Skeletal muscle tissue (tissue), 4 donors: Measurements from ENCODE around the gene RBM11. TPM values are rescaled to one million over a fixed set of nuclear protein-coding genes. Genes with fewer than 3 reads are reported as not detected.

Source experiments
- H3K27ac ChIP-seq: one replicate; pipeline ENCODE4 v1.7.0; 2013; ENCODE audit warnings: mild to moderate bottlenecking, low read depth, low read length, inconsistent platforms
- H3K27me3 ChIP-seq, 3 donors: one replicate each; pipeline ENCODE4 v1.7.0; 2013; ENCODE audit warnings: low read length in 3 of 3; ENCODE audit not compliant: control insufficient read depth in 3 of 3, insufficient read depth in 3 of 3
- H3K36me3 ChIP-seq, 3 donors: one replicate each; pipeline ENCODE4 v1.7.0; 2013; ENCODE audit warnings: low read length in 3 of 3; ENCODE audit not compliant: control insufficient read depth in 3 of 3, insufficient read depth in 3 of 3
- H3K4me1 ChIP-seq, 3 donors: one replicate each; pipeline ENCODE4 v1.7.0; 2013; ENCODE audit warnings: low read length in 3 of 3, mild to moderate bottlenecking in 3 of 3; ENCODE audit not compliant: control insufficient read depth in 3 of 3, insufficient read depth in 3 of 3
- H3K4me3 ChIP-seq, 3 donors: one replicate each; pipeline ENCODE4 v1.7.0; 2013; ENCODE audit warnings: low read length in 3 of 3
- H3K9ac ChIP-seq, 3 donors: one replicate each; pipeline ENCODE4 v1.7.0; 2013; ENCODE audit warnings: low read length in 3 of 3, mild to moderate bottlenecking in 3 of 3, moderate library complexity in 2 of 3, low read depth in 1 of 3
- H3K9me3 ChIP-seq, 3 donors: one replicate each; pipeline ENCODE4 v1.7.0; 2013; ENCODE audit warnings: low read length in 3 of 3; ENCODE audit not compliant: control insufficient read depth in 3 of 3
- total RNA-seq: library from RNA; depleted of rRNA; stranded (reverse); fragments of >200 nt; gene quantifications from one replicate; pipeline ENCODE4 v1.2.3, GENCODE V29; 2014
- donor health status: Osteomylitis.

Gene RBM11
- total RNA-seq, 1 donor from 2014 or later = not detected

- H3K27ac ChIP-seq = no peak overlapping the region
- no peaks in the 10 kb centered on the region for H3K9me3 ChIP-seq
- no peaks in the 10 kb centered on the region for H3K36me3 ChIP-seq
Measured at GRCh38 chr21:14241297-14241696, 25.3 kb downstream of the RBM11 start.

GRCh38 chr21:14243461-14243860 is 27.5 kb downstream of the RBM11 start:
- H3K9ac ChIP-seq = no peak overlapping the region
- no peaks in the 10 kb centered on the region for H3K27me3 ChIP-seq
- no peaks in the 10 kb centered on the region for H3K9me3 ChIP-seq
- H3K36me3 ChIP-seq = no peaks in the 10 kb centered on the region
- H3K4me1 ChIP-seq = no peaks in the 10 kb centered on the region
- H3K4me3 ChIP-seq = no peak overlapping the region
- no peak overlapping the region for H3K27ac ChIP-seq

More at GRCh38 chr21:14241297-14241696, 25.3 kb downstream of the RBM11 start:
- Histone ChIP-seq H3K9ac (no peak overlapping the region), H3K27me3 (no peaks in the 10 kb centered on the region), H3K4me3 (no peak overlapping the region), H3K4me1 (no peaks in the 10 kb centered on the region)

- no peaks in the 10 kb centered on the region for H3K27me3 ChIP-seq
- H3K4me3 ChIP-seq = no peak overlapping the region
- no peak overlapping the region for H3K27ac ChIP-seq
Measured at GRCh38 chr21:14243874-14244273, 27.9 kb downstream of the RBM11 start.

GRCh38 chr21:14244911-14245310 is 29.0 kb downstream of the RBM11 start:
- Histone ChIP-seq H3K27ac (no peak overlapping the region), H3K36me3 (no peaks in the 10 kb centered on the region), H3K9ac (no peak overlapping the region), H3K4me1 (no peaks in the 10 kb centered on the region), H3K4me3 (no peak overlapping the region), H3K27me3 (no peaks in the 10 kb centered on the region), H3K9me3 (no peaks in the 10 kb centered on the region)

More at GRCh38 chr21:14243874-14244273, 27.9 kb downstream of the RBM11 start:
- Histone ChIP-seq H3K9ac (no peak overlapping the region), H3K36me3 (no peaks in the 10 kb centered on the region), H3K4me1 (no peaks in the 10 kb centered on the region), H3K9me3 (no peaks in the 10 kb centered on the region)

- Histone ChIP-seq H3K9me3 (no peaks in the 10 kb centered on the region), H3K27me3 (no peaks in the 10 kb centered on the region), H3K9ac (no peak overlapping the region), H3K4me1 (no peaks in the 10 kb centered on the region), H3K36me3 (no peaks in the 10 kb centered on the region), H3K27ac (no peak overlapping the region), H3K4me3 (no peak overlapping the region)
Measured at GRCh38 chr21:14245711-14246110, 29.8 kb downstream of the RBM11 start.

- Histone ChIP-seq H3K27ac (no peak overlapping the region), H3K4me1 (no peaks in the 10 kb centered on the region), H3K27me3 (no peaks in the 10 kb centered on the region), H3K9ac (no peak overlapping the region), H3K36me3 (no peaks in the 10 kb centered on the region), H3K4me3 (no peak overlapping the region), H3K9me3 (no peaks in the 10 kb centered on the region)
Measured at GRCh38 chr21:14251336-14251735, 35.4 kb downstream of the RBM11 start.

GRCh38 chr21:14259747-14260146 is 43.8 kb downstream of the RBM11 start:
- H3K9me3 ChIP-seq = no peaks in the 10 kb centered on the region
- no peak overlapping the region for H3K4me3 ChIP-seq
- no peak overlapping the region for H3K9ac ChIP-seq
- H3K4me1 ChIP-seq = no peaks in the 10 kb centered on the region
- no peaks in the 10 kb centered on the region for H3K27me3 ChIP-seq
- H3K27ac ChIP-seq = no peak overlapping the region
- no peaks in the 10 kb centered on the region for H3K36me3 ChIP-seq

GRCh38 chr21:14260174-14260764 is 44.3 kb downstream of the RBM11 start:
- no peaks in the 10 kb centered on the region for H3K27me3 ChIP-seq
- H3K9ac ChIP-seq = no peak overlapping the region
- no peak overlapping the region for H3K4me3 ChIP-seq
- no peak overlapping the region for H3K27ac ChIP-seq
- no peaks in the 10 kb centered on the region for H3K4me1 ChIP-seq
- H3K9me3 ChIP-seq = no peaks in the 10 kb centered on the region
- H3K36me3 ChIP-seq = no peaks in the 10 kb centered on the region

- no peaks in the 10 kb centered on the region for H3K36me3 ChIP-seq
- H3K27me3 ChIP-seq = no peaks in the 10 kb centered on the region
- H3K9ac ChIP-seq = no peak overlapping the region
- no peak overlapping the region for H3K4me3 ChIP-seq
- no peaks in the 10 kb centered on the region for H3K9me3 ChIP-seq
- no peak overlapping the region for H3K27ac ChIP-seq
- H3K4me1 ChIP-seq = no peaks in the 10 kb centered on the region
Measured at GRCh38 chr21:14262039-14262438, 46.1 kb downstream of the RBM11 start.

- H3K9me3 ChIP-seq = no peaks in the 10 kb centered on the region
- no peak overlapping the region for H3K27ac ChIP-seq
- no peak overlapping the region for H3K9ac ChIP-seq
- H3K4me1 ChIP-seq = no peaks in the 10 kb centered on the region
- H3K4me3 ChIP-seq = no peak overlapping the region
- H3K27me3 ChIP-seq = no peaks in the 10 kb centered on the region
- no peaks in the 10 kb centered on the region for H3K36me3 ChIP-seq
Measured at GRCh38 chr21:14263879-14264278, 47.9 kb downstream of the RBM11 start.
